Activated CD4-positive, CD25-positive, alpha-beta regulatory T cell treated with anti-CD3 and anti-CD28 coated beads, Interleukin-2, amount 50 U/mL, for 72 hours (primary cell): ENCODE results near the gene ZBED5.
"Not testable (repeated sequence)": the region's sequence is repeated elsewhere in the genome, so short reads cannot be mapped to it uniquely, and the experiment has no call there.

Experiments used
- DNase-seq: peaks from one replicate; pipeline ENCODE4 v3.0.0; 2021

The ZBED5 gene

DNA sequence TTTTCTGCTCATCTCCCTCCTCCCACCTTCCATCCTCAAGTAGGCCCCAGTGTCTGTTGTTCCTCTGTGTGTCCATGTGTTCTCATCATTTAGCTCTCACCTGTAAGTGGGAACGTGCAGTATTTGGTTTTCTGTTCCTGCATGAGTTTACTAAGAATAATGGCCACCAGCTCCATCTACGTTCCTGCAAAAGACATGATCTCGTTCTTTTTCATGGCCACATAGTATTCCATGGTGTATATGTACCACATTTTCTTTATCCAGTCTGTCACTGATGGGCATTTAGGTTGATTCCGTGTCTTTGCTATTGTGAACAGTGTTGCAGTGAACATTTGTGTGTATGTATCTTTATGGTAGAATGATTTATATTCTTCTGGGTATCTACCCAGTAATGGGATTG is 21.0 kb downstream of the ZBED5 start:
- not testable (repeated sequence) for DNase-seq

DNA sequence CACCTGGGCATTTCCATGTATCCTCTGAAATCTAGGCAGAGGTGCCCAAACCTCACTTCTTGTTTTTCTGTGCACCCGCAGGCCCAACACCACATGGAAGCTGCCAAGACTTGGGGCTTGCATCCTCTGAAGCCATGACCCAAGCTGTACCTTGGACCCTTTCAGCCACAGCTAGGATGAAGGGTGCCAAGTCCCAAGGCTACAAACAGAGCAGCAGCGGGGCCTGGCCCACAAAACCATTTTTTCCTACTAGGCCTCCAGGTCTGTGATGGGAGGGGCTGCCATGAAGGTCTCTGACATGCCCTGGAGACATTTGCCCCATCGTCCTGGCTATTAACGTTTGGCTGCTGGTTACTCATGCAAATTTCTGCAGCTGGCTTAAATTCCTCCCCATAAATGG is 28.7 kb downstream of the ZBED5 start:
- DNase-seq: no peak

DNA sequence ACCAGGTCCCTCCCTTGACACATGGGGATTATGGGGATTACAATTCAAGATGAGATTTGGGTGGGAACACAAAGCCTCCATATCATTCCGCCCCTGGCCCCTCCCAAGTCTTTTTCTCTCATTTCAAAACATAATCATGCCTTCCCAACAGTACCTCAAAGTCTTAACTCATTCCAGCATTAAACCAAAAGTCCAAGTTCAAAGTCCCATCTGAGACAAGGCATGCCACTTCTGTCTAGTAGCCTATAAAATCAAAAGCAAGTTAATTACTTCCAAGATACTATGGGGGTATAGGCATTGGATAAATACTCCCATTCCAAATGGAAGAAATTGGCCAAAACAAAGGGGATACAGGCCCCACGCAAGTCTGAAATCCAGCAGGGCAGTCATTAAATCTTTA is 29.5 kb downstream of the ZBED5 start:
- no peak for DNase-seq

DNA sequence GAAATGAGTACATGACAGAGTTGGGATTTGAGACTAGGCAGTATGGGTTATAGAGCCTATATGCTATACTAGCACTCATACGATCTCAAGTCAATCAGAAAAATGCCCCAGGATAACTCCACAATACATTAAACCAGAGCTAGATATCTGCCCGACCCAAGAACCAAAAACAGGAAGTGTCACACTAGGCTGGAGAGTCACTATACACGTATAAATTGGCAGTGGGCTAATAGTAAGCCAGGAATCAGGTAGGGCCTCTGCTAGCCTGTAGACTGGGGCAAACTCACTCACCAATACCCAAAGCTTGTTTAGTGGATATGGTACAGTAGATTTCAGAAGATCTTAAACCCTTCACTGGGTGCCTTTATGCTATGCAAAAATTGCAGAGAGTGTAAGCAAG is 33.0 kb downstream of the ZBED5 start:
- DNase-seq: no peak

DNA sequence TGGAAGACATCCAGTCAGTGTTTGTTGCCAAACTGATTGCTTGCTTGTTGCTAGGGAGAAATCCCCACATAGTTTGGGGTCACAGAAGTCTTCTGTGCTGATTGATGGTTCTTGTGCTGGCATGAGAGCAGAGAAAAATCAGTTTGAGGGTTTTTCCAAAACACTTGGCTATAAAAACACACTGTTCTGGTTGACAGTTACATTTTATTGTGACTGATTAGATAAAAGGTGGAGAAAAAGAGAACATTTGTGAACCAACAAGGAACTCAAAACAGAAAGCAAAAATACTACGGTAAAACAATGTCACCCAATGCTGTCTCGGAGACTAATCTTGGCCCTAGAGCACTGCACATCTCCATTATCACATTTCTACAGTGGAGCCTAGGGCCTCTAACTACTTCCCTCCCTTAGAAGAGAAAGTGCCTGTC is 34.7 kb downstream of the ZBED5 start:
- DNase-seq: no peak

DNA sequence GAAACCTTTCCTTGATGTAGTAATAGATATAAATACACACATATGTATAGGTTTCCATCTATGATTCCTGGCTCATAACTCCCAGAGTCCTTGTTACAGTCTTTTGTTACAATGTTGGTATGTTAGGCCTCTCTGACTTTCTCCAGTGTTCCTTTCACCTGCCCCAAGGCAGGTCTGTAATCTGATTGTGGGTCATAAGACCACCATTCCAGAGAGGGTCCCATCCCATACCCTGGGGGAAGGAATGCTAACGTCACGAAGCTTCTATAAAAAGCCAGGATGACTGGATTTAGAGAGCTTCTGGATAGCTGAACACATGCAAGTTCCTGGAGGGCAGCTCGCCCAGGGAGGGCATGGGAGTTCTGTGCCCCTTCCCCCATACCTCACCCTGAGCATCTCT is 35.4 kb downstream of the ZBED5 start:
- DNase-seq: not testable (repeated sequence)

DNA sequence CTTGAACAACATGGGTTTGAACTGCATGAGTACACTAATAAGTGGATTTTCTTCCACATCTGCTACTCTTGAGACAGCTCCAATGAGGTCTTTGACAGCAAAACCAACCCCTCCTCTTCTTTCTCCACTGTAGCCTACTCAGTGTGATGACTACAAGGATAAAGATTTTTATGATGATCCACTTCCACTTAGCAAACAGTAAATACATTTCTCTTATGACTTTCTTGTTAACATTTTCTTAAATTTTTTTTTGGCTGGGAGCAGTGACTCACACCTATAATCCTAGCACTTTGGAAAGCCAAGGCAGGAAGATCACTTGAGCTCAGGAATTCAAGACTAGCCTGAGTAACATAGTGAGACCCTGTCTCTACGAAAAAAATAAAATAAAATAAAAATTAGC is 39.3 kb downstream of the ZBED5 start:
- no peak for DNase-seq

DNA sequence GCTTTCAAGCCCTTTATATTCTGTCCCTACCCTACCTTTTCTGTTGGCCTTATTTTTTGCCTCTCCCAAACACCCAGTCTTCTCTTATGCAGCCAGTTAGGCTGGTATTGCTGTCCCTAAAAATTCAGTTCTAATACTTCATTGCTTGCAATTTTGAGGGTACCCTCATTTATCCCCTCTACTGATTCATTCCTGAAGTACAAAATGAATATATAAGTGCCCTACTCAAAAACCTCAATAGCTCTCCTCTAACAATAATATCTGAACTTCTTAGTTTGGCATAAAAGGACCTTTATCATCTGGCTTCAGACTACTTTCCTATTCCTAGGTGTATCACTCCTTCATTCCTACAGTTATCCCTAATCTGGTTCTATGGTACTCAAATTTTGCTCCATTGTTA is 43.9 kb downstream of the ZBED5 start:
- no peak for DNase-seq

DNA sequence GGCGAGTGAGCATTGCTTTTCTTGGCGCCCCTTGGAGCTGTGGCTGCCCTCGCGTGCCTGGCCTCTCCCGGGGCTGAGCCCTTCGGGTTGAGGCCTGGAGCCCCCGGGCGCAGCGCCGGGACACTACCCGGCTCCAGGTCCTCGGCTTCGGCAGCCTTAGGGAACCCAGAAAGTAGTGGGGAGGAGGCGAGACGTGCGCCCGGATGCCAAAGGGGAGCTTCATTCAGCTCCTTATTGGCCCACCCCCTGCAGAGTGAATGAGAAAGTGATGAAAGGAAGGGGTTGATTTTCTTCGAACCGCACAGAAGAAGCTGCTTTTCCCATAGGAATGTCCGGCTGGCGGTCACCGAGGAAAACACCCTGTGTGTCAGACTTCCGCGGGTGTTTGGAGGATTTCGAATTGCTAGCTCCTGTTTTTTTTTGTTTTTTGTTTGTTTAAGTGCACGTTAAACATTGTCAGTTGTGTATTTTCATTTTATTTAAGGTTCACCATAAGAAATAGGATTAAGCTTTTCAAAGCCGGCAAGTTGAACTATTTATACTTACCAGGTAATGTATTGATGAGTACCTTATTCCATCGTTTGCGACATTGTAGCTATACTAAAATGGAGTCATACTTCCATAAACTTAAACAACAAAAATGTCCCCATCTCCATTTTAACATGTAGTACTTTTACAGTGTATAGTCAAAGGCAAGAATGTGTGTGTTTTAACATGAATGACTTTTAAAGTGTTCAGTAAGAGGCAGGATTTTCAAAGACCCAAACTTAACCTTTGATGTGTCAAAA is 48.3 kb downstream of the ZBED5 start:
- DNase-seq: peak; percentile 59

DNA sequence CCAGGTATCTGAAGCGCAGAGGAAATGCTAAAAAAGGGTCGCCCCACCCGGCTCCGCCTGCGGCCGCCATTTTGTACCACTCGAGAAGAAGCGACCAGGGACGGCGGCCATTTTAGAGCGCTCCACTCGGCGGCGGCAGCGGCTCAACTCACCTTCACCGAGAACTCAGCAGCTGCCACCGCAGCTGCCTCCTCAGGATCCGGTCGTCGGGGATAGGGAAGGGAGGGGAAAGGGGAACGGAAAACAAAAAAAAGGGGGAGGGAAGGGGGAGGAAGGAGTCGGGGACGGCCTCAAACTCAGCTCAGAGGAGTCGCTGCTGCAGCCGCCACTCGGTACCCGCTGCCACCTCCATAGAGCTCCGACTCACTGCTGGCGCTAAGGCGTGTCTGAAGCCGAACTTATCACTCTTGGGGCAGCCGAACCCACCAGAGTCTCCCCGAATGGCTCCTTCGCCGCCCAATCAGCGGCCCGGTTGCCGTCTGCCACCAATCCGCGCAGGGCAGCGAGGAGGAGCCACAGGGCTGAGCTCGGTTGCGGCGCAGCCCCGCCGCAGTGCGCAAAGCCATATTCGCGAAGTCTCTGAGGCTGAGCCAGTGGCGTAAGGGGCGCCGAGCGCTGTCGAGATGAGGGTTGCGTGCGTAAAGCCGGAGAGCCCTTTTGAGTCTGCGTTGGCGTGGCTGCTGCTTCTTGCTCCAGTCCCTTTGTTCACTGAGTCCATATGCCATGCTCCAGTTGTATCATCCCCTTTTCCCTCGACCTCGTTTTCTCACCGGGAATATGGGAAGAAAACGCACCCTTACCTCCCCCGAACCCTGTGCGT is 49.1 kb downstream of the ZBED5 start, which contains the start of gene EIF4G2:
TSS of gene EIF4G2 (minus strand) at position 374 of the 820 bp plus-strand sequence.
- DNase-seq: peak; percentile 97

DNA sequence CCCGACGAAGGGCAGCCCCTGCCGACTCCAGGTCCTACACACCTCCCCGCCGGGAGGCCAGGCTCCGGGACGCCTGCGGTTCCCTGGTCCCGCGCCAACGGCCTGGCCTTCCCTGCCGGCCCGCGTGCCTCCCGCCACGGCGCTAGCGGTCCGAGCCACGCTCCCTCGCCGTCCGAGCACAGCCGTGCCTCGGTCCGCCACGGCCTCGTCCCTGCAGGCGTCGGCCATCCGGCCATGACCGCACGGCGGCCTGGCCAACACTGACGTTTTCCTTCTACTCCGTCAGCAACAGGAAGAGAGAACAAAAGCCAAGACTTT is 49.7 kb downstream of the ZBED5 start:
- DNase-seq: no peak

DNA sequence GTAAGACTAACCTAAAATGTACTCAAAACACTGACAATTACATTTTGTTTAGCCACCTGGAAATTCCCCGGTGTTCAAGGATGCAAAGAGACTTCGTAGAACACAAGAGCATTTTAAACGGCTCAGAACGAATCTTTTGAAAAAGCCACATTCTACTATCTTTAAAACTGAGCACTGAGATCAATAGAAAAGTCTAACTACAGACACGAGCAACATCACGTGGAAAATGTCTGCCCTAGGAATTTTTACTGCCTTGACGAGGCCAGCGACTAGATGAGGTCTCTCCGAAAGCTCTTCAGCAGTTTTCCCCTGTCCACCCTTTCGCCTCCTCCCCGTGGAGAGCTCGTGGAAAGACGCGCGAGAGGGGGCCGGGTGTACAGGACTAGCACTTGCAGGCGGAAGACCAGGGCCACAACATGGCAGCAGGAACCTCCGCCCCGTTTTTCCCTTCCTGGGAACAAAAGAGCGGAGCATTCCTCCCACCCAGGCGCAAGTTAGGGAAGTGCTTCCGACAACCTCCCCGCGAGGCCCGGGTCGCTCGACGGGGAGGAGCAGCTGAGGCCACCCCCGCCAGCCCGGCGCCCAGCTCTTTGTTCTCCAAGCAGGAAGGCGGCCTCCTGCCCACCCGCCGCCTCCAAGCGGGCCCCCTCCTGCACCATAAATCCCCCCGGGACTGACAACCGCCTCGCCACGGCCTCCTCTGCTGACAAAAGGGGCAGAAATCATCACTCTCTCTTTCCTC is 50.2 kb downstream of the ZBED5 start:
- peak; percentile 55 for DNase-seq

DNA sequence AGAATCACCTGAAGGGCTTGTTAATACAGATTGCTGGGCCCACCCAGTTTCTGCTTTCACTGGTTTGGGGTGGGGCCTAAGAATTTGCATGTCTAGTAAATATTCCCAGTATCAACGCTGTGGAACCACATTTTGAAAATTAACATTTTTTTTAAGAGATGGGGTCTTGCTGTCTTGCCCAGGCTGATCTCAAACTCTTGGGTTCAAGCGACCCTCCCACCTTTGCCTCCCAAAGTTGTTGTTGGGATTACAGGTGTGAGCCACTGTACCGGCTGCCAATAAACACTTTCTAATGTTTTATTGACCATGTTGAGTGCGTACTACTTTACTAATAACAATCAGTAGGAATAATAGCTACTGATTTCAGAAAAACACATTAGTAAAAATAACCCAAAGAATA is 51.6 kb downstream of the ZBED5 start:
- no peak for DNase-seq

DNA sequence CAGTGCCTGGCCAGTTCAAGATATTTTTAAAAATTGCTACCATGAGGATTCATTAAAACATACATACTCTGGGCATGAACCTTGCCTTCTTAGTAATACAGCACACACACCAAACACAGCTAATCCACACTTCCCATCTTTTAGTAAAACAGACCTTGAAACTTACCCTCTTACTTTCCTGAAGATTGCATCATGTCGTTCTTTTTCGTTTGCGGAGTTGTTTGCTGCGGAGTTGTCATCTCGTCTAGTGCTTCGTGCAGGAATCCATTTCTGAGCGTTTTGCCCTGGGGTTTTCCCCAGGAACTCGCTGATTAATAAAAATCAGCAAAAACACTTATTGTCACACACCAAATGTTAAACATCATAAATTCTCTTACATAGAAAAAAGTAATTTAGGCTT is 52.1 kb downstream of the ZBED5 start:
- DNase-seq: no peak

DNA sequence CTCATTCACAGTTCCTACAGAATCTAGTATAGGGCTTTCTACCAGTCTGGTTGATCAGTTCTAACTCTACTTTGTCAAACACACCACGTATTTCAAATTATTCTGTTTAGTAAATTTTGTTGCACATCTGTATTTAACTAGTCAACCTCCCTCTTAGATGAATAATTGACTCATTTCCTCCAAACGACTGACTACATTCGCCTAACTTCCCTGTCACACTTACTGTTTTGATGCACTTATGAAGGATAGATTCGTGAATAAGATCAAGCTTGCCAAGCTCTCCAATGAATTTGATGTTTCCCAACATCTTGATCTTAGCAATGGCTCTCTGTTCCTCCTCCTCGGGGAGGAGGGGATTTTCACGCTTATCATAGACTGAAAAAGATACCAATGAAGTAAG is 54.2 kb downstream of the ZBED5 start:
- no peak for DNase-seq
